K562 (cell line): Measurements from ENCODE around the gene REC8. TPM values are rescaled to one million over a fixed set of nuclear protein-coding genes. Genes with fewer than 3 reads are reported as not detected.

Experiments used
- ATAC-seq: fragments of 200-7000 bp; cut with Tn5 transposase; 3 replicates; pipeline ENCODE4 v1.9.1; 2020; ENCODE audit warnings: moderate library complexity
- BruUV-seq: library from RNA; stranded (reverse); fragments of 400-500 nt; replicated peaks from 2 replicates; lab custom pipeline; 2021; lab: Mats Ljungman, UMichigan
- CTCF ChIA-PET: fragments of 300-600 bp; formaldehyde crosslinking; extraction: SDS; loops from one replicate; lab custom pipeline; 2021; ENCODE audit warnings: low intra/inter-chr PET ratio; lab: Yijun Ruan, JAX
- POLR2A ChIA-PET: fragments of 300-600, 350-650 bp; sonication (Branson Sonifier 250); formaldehyde crosslinking; extraction: SDS; loops from one replicate; lab custom pipeline; 2021; ENCODE audit warnings: antibody characterized with exemption, inconsistent platforms; lab: Yijun Ruan, JAX
- DNase-seq, 4 experiments: peaks; one replicate each; pipeline versions ENCODE4 v3.0.0 to v3.0.0-alpha.2; 2011 to 2018; ENCODE audit warnings: low spot score in 3 of 4, mixed read lengths in 3 of 4; ENCODE audit errors: extremely low read depth in 1 of 4
- FAIRE-seq: peaks from 2 replicates; lab custom pipeline; 2011; peaks lifted over from hg19 to GRCh38; lab: Jason Lieb, UNC
- H2AFZ ChIP-seq: 2 replicates; pipeline ENCODE4 v1.6.0; 2011; ENCODE audit warnings: low read depth, low read length, control low read depth, inconsistent platforms
- H3K27ac ChIP-seq: fragments of 200-600 bp; 3 replicates; pipeline ENCODE4 v1.8.0; 2011; ENCODE audit warnings: low read depth, mild to moderate bottlenecking, control low read depth, inconsistent platforms, low read length, moderate library complexity, mixed read lengths; ENCODE audit errors: extremely low read depth
- H3K27me3 ChIP-seq, 2 experiments: fragments of 300-600 bp in 1 of 2; 2 replicates in 1 of 2; 3 replicates in 1 of 2; pipeline versions ENCODE4 v1.6.0 to v1.8.0; 2011; ENCODE audit warnings: inconsistent platforms in 2 of 2, low read length in 2 of 2, mild to moderate bottlenecking in 1 of 2, mixed read lengths in 1 of 2, moderate library complexity in 1 of 2; ENCODE audit not compliant: control insufficient read depth in 2 of 2, insufficient read depth in 2 of 2
- H3K36me3 ChIP-seq: fragments of 300-600 bp; 3 replicates; pipeline ENCODE4 v1.8.0; 2011; ENCODE audit warnings: mild to moderate bottlenecking, low read length, inconsistent platforms; ENCODE audit not compliant: control insufficient read depth, insufficient read depth
- H3K4me1 ChIP-seq, 2 experiments: fragments of 200-600 bp in 1 of 2; replicated peaks in 1 of 2; 2 replicates in 1 of 2; 3 replicates in 1 of 2; pipeline versions ENCODE4 v1.5.1 to v1.8.0; 2011; ENCODE audit warnings: inconsistent platforms in 2 of 2, low read length in 2 of 2, mild to moderate bottlenecking in 1 of 2, mixed read lengths in 1 of 2, moderate library complexity in 1 of 2; ENCODE audit not compliant: control insufficient read depth in 2 of 2, insufficient read depth in 2 of 2
- H3K4me2 ChIP-seq: 2 replicates; pipeline ENCODE4 v1.6.1; 2011; ENCODE audit warnings: low read length, control low read depth, inconsistent platforms, mixed read lengths; ENCODE audit not compliant: insufficient read depth
- H3K4me3 ChIP-seq: fragments of 200-600 bp; sonication (generic), shearing (Covaris generic); 2 replicates; pipeline ENCODE4 v1.5.1; 2016; ENCODE audit warnings: control low read depth, inconsistent platforms
- H3K79me2 ChIP-seq: fragments of 200-600 bp; 3 replicates; pipeline ENCODE4 v1.8.0; 2011; ENCODE audit warnings: low read length, inconsistent platforms; ENCODE audit not compliant: control insufficient read depth, insufficient read depth
- H3K9ac ChIP-seq, 2 experiments: 2 replicates each; pipeline versions ENCODE4 v1.6.0 to v1.6.1; 2011; ENCODE audit warnings: low read depth in 2 of 2, low read length in 2 of 2, control low read depth in 1 of 2, inconsistent platforms in 1 of 2, mild to moderate bottlenecking in 1 of 2, mixed read lengths in 1 of 2; ENCODE audit not compliant: insufficient read depth in 1 of 2
- H3K9me1 ChIP-seq: one replicate; pipeline ENCODE4 v1.6.0; 2011; ENCODE audit warnings: inconsistent platforms, mild to moderate bottlenecking, low read length, moderate library complexity; ENCODE audit not compliant: control insufficient read depth, insufficient read depth
- H3K9me3 ChIP-seq: replicated peaks from 2 replicates; pipeline ENCODE4 v1.5.1; 2011; ENCODE audit warnings: low read depth, low read length, inconsistent platforms; ENCODE audit not compliant: control insufficient read depth, insufficient read depth
- H4K20me1 ChIP-seq: replicated peaks from 2 replicates; pipeline ENCODE4 v1.6.1; 2011; ENCODE audit warnings: low read length, inconsistent platforms, mixed read lengths; ENCODE audit not compliant: control insufficient read depth, insufficient read depth
- DDX20 ChIP-seq: fragments of 450-650 bp; IDR thresholded peaks from 2 replicates; pipeline ENCODE4 v1.6.1; 2016; ENCODE audit warnings: missing genetic modification characterization, low read depth, mild to moderate bottlenecking, missing compliant biosample characterization, moderate library complexity
- HIVEP1 ChIP-seq: fragments of 250-450 bp; sonication (Bioruptor Pico); IDR thresholded peaks from 2 replicates; pipeline ENCODE4 v1.4.0; 2020; ENCODE audit warnings: mild to moderate bottlenecking
- IRF9 ChIP-seq: fragments of 450-650 bp; IDR thresholded peaks from 2 replicates; pipeline ENCODE4 v1.6.1; 2016; ENCODE audit warnings: missing biosample characterization, missing genetic modification characterization
- MAFF ChIP-seq: IDR thresholded peaks from 2 replicates; pipeline ENCODE4 v1.6.1; 2012; ENCODE audit warnings: low read length, improper control_type of control experiment
- MAFK ChIP-seq: IDR thresholded peaks from 2 replicates; pipeline ENCODE4 v1.6.1; 2011; ENCODE audit warnings: low read length, improper control_type of control experiment
- MYC ChIP-seq, 2 experiments: fragments of 250-450 bp in 1 of 2; sonication (Bioruptor Pico) in 1 of 2; IDR thresholded peaks; 2 replicates each; pipeline versions ENCODE4 v1.5.1 to v1.6.1; 2012 to 2021; ENCODE audit warnings: low read depth in 2 of 2, borderline replicate concordance in 1 of 2, improper control_type of control experiment in 1 of 2, low read length in 1 of 2, mild to moderate bottlenecking in 1 of 2, moderate library complexity in 1 of 2
- SMC3 ChIP-seq: conservative IDR thresholded peaks from 2 replicates; pipeline ENCODE4 v1.6.1; 2011; ENCODE audit warnings: low read depth, low read length, improper control_type of control experiment; ENCODE audit not compliant: insufficient read depth
- TAF9B ChIP-seq: fragments of 450-650 bp; IDR thresholded peaks from 2 replicates; pipeline ENCODE4 v1.6.1; 2018; ENCODE audit warnings: mild to moderate bottlenecking; ENCODE audit not compliant: partially characterized antibody
- WHSC1 ChIP-seq: IDR thresholded peaks from one replicate; pipeline ENCODE4 v1.6.1; 2012; ENCODE audit warnings: low read length, control low read depth, inconsistent platforms
- ZBTB49 ChIP-seq: sonication (generic); formaldehyde crosslinking; IDR thresholded peaks from 2 replicates; pipeline ENCODE4 v1.8.0; 2022; ENCODE audit warnings: missing genetic modification reagents, mild to moderate bottlenecking, borderline replicate concordance
- ZNF398 ChIP-seq: fragments of 250-450 bp; sonication (Bioruptor Pico); IDR thresholded peaks from 2 replicates; pipeline ENCODE4 v1.8.0; 2021; ENCODE audit warnings: moderate library complexity, mild to moderate bottlenecking, inconsistent platforms
- WGBS: fragments of 100-300 bp; shearing (Covaris generic); methylation state at CpG from one replicate; pipeline ENCODE4 v1.1.6; 2016; ENCODE audit warnings: low coverage, mixed read lengths; ENCODE audit not compliant: insufficient coverage; ENCODE audit errors: missing lambda C conversion rate; 5-methylcytosine and 5-hydroxymethylcytosine counted together
- in situ Hi-C: fragments of 300-500 bp; cut with MboI; formaldehyde crosslinking; loops from 4 replicates; pipeline ENCODE4 v1.15.0; 2018; ENCODE audit warnings: inconsistent platforms, mixed read lengths
- intact Hi-C: fragments of 100-400 bp; cut with micrococcal nuclease; formaldehyde crosslinking; loops from 2 replicates; pipeline ENCODE4 v1.14.2; 2022
- polyA plus RNA-seq, 8 experiments: library from polyadenylated mRNA; depleted of rRNA in 4 of 8; stranded (reverse) in 5 of 8; unstranded in 3 of 8; fragments of >200 nt; fragmentation: Nextera tagmentation in 2 of 8; fragmentation: Illumina TruSeq in 1 of 8; extraction: Ambion mirVana in 2 of 8; extraction: Trizol in 1 of 8; gene quantifications; 2 replicates each; pipeline versions ENCODE4 v1.2.1 to v1.2.3, GENCODE V29; 2011 to 2014; ENCODE audit warnings: inconsistent platforms in 1 of 8, missing spikeins in 1 of 8
- total RNA-seq, 7 experiments: library from RNA; depleted of rRNA in 6 of 7; stranded (reverse); fragments of >200 nt in 6 of 7; fragmentation: Illumina TruSeq in 2 of 7; extraction: Trizol in 2 of 7; gene quantifications; 2 replicates each; pipeline versions ENCODE4 v1.2.1 to v1.2.3, GENCODE V29; 2011 to 2021; ENCODE audit warnings: low replicate concordance in 1 of 7

Gene REC8
- total and polyA plus RNA-seq, 9 of the 15 experiments (the other 6 are each of a cell fraction or from before 2014, with no cell fraction given): 0.11 to 2.5 (median 0.85) TPM

GRCh38 chr14:24165785-24166184, 6.1 kb upstream of the REC8 start:
- Histone ChIP-seq H3K79me2 (peaks cover 10% of the 10 kb centered on the region; the same call in 2 of the 3 replicates), H3K4me3 (no peak overlapping the region), H3K9me3 (no peaks in the 10 kb centered on the region), H4K20me1 (no peaks in the 10 kb centered on the region), H3K4me1 (peaks cover 5 to 13% of the 10 kb centered on the region in 2 experiments; a peak in 4 of 5 replicates), H2AFZ (no peak overlapping the region), H3K27ac (no peak overlapping the region), H3K9me1 (no peaks in the 10 kb centered on the region), H3K9ac (no peak overlapping the region; a peak in 1 of 4 replicates), H3K36me3 (peaks cover 40% of the 10 kb centered on the region; the same call in 2 of the 3 replicates), H3K27me3 (no peaks in the 10 kb centered on the region), H3K4me2 (no peak overlapping the region)
- ChIA-PET POLR2A (no interaction called here), CTCF (no interaction called here)
- intact Hi-C loops: no loop called here
- ATAC-seq (no peak), DNase-seq (no peak), FAIRE-seq (no peak)
- in situ Hi-C loops: no loop called here
- BruUV-seq: no TSS peak
- no peak for TF ChIP-seq HIVEP1 (CRISPR knock-in tag)
- TF ChIP-seq TAF9B: no peak
- no peak for TF ChIP-seq IRF9 (tag)
- TF ChIP-seq WHSC1: no peak
- no peak for TF ChIP-seq ZNF398 (CRISPR knock-in tag)
- TF ChIP-seq MAFK: no peak
- no peak for TF ChIP-seq ZBTB49 (CRISPR knock-in tag)
- TF ChIP-seq SMC3: no peak
- no peak for TF ChIP-seq MYC (IDR thresholded peaks at IDR 0.05; ENCODE audit: low read depth, low read length)
- no peak for TF ChIP-seq MYC (CRISPR knock-in tag; IDR thresholded peaks at IDR 0.05; ENCODE audit: borderline replicate concordance, low read depth)
- TF ChIP-seq MAFF: no peak
- no peak for TF ChIP-seq DDX20 (tag)
- 78% methylated on average over 5 of the region's 5 CpGs for WGBS
